ENCODE measurements around the gene COX4I1.

DNA sequence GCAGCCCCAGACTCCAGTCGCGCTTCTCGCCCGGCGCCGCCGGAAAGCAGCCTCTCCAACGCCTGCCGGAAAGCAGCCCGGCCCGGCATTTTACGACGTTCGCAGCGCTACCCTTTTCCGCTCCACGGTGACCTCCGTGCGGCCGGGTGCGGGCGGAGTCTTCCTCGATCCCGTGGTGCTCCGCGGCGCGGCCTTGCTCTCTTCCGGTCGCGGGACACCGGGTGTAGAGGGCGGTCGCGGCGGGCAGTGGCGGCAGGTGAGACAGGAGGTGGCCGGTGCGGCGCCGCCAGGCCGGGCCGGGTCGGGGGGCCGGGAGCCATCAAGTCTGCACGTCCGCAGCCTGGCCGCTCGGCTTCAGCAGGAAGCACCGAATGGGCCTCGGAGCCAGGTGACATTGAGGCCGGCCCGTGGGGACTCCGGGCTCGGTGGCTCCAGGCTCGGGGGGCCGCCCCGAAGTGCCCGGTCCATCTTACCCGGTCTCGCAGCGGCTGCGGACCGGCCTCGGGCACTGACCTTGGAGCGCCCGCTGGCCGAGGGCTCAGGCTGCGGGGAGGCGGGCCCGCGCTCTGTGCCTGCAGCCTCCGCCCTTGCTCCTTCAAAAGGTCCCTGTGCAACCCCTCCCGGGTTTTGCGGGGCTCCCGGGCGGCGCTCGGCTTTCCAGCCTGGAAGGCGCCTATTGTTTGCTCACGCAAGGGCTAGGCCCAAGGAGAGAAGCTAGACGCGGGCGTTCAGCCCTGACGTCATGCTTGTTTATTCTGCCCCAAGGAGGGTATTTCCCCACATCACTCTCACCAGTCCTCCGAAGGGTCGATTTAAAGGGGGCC is at the start of gene COX4I1, which contains the start of gene EMC8:
- TF ChIP-seq POLR2A (IDR thresholded peaks at IDR 0.05) (peak; percentile 95), POLR2AphosphoS5 (IDR thresholded peaks at IDR 0.05) (peak; percentile 95 to 98 (median 95))
